BLaER1 (cell line): Measurements from ENCODE around the gene HSBP1.

Source experiments
- H3K27ac ChIP-seq: shearing (Covaris generic); formaldehyde crosslinking; 2 replicates; pipeline ENCODE4 v1.8.1; 2022
- H3K27me3 ChIP-seq: shearing (Covaris generic); formaldehyde crosslinking; 2 replicates; pipeline ENCODE4 v1.8.1; 2022
- H3K36me3 ChIP-seq: shearing (Covaris generic); formaldehyde crosslinking; 2 replicates; pipeline ENCODE4 v1.8.1; 2022
- H3K4me1 ChIP-seq: shearing (Covaris generic); formaldehyde crosslinking; 2 replicates; pipeline ENCODE4 v1.8.1; 2022
- H3K4me2 ChIP-seq: shearing (Covaris generic); formaldehyde crosslinking; 2 replicates; pipeline ENCODE4 v1.8.1; 2022
- H3K4me3 ChIP-seq: shearing (Covaris generic); formaldehyde crosslinking; 2 replicates; pipeline ENCODE4 v1.8.1; 2022
- H3K9ac ChIP-seq: shearing (Covaris generic); formaldehyde crosslinking; 2 replicates; pipeline ENCODE4 v1.8.1; 2022
- H3K9me3 ChIP-seq: shearing (Covaris generic); formaldehyde crosslinking; 2 replicates; pipeline ENCODE4 v1.8.1; 2022
- H4K20me1 ChIP-seq: shearing (Covaris generic); formaldehyde crosslinking; 2 replicates; pipeline ENCODE4 v1.8.1; 2022
- Cebpa-rat ChIP-seq: shearing (Covaris generic); IDR thresholded peaks from 2 replicates; pipeline ENCODE4 v1.8.1; 2022

HSBP1 gene

GRCh38 chr16:83847371-83848225 lies 39.8 kb downstream of the HSBP1 start:
- H3K4me2 ChIP-seq, result no peak overlapping the region
- no peaks in the 10 kb centered on the region for H3K27me3 ChIP-seq
- no peak for TF ChIP-seq Cebpa-rat

DNA sequence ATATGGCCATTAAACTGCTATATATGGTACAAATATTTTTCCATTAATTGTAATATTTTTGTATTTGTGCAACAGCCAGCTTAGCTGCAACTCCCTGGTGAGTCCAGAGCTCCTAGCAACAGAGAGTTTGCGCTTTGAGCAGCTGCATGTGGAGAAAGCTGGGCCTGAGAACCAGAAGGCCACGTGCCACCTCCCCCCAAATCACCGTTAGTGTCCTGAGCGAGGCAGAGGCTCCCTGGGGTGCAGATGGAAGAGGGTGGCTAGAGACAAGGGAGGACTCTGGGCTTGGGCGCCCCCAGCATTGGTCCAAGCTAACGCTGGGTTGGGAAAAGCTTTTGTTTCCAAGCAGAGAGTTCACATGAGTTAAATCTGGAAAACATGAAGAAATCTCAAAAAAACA lies 41.6 kb downstream of the HSBP1 start:
- peaks cover 13% of the 10 kb centered on the region for H3K4me1 ChIP-seq
- H4K20me1 ChIP-seq, result no peaks in the 10 kb centered on the region
- no peak overlapping the region for H3K9ac ChIP-seq
- no peak for TF ChIP-seq Cebpa-rat
- no peaks in the 10 kb centered on the region for H3K27me3 ChIP-seq
- H3K4me2 ChIP-seq, result no peak overlapping the region
- no peaks in the 10 kb centered on the region for H3K36me3 ChIP-seq
- H3K4me3 ChIP-seq, result no peak overlapping the region
- 0 out of 2 replicates have a peak, but pooled peaks cover 4% of the 10 kb centered on the region for H3K9me3 ChIP-seq
- H3K27ac ChIP-seq, result no peak overlapping the region

More at GRCh38 chr16:83847371-83848225, 39.8 kb downstream of the HSBP1 start:
- Histone ChIP-seq H3K4me1 (peaks cover 23% of the 10 kb centered on the region), H3K9me3 (0 out of 2 replicates have a peak, but pooled peaks cover 4% of the 10 kb centered on the region), H4K20me1 (no peaks in the 10 kb centered on the region), H3K9ac (no peak overlapping the region), H3K4me3 (no peak overlapping the region), H3K36me3 (no peaks in the 10 kb centered on the region), H3K27ac (no peak overlapping the region)

- H3K4me2 ChIP-seq, result no peak overlapping the region
- H3K9ac ChIP-seq, result no peak overlapping the region
- no peaks in the 10 kb centered on the region for H4K20me1 ChIP-seq
- no peak for TF ChIP-seq Cebpa-rat
- no peak overlapping the region for H3K27ac ChIP-seq
- no peaks in the 10 kb centered on the region for H3K9me3 ChIP-seq
- H3K4me3 ChIP-seq, result no peak overlapping the region
- H3K4me1 ChIP-seq, result peaks cover 12% of the 10 kb centered on the region
- H3K36me3 ChIP-seq, result no peaks in the 10 kb centered on the region
- H3K27me3 ChIP-seq, result no peaks in the 10 kb centered on the region
Measured at GRCh38 chr16:83850947-83851346, 43.2 kb downstream of the HSBP1 start.

DNA sequence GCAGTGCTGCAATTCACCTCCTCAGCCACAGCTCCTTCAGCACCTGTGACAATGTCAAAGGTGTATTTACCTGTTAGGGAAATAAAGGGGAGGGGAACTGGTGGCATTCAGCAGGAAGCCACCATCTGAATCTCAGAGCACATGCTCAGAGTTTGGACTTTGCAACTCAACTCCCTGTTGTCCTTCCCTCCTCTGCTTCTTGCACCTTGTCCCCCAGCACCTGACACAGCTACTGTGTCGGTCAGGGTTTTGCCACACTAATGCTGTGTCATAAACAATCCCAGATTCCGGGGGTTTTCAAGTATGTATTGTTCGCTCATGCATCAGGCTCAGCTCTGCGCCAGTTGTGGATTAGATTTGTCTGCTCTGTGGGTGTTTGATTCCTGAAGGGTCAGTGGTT lies 43.7 kb downstream of the HSBP1 start:
- Histone ChIP-seq H3K9me3 (no peaks in the 10 kb centered on the region), H4K20me1 (no peaks in the 10 kb centered on the region), H3K27ac (no peak overlapping the region), H3K27me3 (no peaks in the 10 kb centered on the region), H3K4me2 (no peak overlapping the region), H3K4me1 (peaks cover 12% of the 10 kb centered on the region), H3K4me3 (no peak overlapping the region), H3K36me3 (no peaks in the 10 kb centered on the region), H3K9ac (no peak overlapping the region)
- no peak for TF ChIP-seq Cebpa-rat

GRCh38 chr16:83852774-83853173 lies 45.0 kb downstream of the HSBP1 start:
- H3K4me3 ChIP-seq, result no peak overlapping the region
- no peaks in the 10 kb centered on the region for H4K20me1 ChIP-seq
- TF ChIP-seq Cebpa-rat, result no peak
- H3K9ac ChIP-seq, result no peak overlapping the region
- H3K4me1 ChIP-seq, result peaks cover 12% of the 10 kb centered on the region
- no peak overlapping the region for H3K27ac ChIP-seq
- no peaks in the 10 kb centered on the region for H3K27me3 ChIP-seq
- peak overlapping the region; percentile 66 for H3K4me2 ChIP-seq
- no peaks in the 10 kb centered on the region for H3K36me3 ChIP-seq
- H3K9me3 ChIP-seq, result no peaks in the 10 kb centered on the region

DNA sequence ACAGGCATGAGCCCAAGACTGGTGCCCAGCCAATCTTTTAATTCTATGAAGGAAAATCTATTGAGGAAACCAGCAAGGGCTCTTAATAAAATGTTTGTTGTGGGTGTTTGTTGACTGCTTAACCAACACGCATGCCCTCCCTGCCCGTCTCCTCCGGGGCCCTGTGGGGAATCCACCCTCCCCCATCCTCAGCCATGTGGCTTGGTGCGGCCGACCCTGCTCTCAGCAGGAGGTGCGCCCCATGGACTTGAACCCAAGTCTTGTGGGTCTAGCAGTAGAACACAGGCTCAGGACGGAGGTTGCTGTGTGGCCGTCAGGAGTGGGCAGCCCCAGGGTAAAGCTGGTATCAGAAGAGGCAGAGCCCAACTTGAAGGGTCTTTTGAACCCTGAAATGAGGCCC lies 46.1 kb downstream of the HSBP1 start:
- Histone ChIP-seq H3K4me2 (no peak overlapping the region), H3K36me3 (no peaks in the 10 kb centered on the region), H3K9me3 (no peaks in the 10 kb centered on the region), H3K27me3 (no peaks in the 10 kb centered on the region), H4K20me1 (no peaks in the 10 kb centered on the region), H3K4me1 (peaks cover 12% of the 10 kb centered on the region), H3K9ac (no peak overlapping the region), H3K4me3 (no peak overlapping the region), H3K27ac (no peak overlapping the region)
- TF ChIP-seq Cebpa-rat, result no peak

DNA sequence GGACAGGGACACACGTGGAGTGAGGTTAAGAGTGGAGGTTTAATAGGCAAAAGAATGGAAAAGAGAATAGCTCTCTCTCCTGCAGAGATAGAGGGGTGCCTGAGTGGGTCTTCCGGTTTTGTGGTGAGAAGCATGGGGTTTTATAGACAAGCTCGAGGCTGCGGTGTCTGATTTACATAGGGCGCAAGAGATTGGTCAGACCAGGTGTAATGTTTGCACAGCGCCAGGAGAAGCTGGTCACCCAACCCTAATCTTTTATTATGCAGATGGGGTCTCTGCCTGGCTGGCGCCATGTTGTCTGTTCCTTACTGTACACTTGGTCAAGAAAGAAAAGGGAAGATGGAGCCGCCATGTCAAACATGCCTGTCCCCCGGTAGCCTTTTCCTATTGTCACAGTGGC lies 46.6 kb downstream of the HSBP1 start:
- Histone ChIP-seq H3K27ac (no peak overlapping the region), H4K20me1 (no peaks in the 10 kb centered on the region), H3K9ac (no peak overlapping the region), H3K4me3 (no peak overlapping the region), H3K27me3 (no peaks in the 10 kb centered on the region), H3K36me3 (no peaks in the 10 kb centered on the region), H3K4me1 (peaks cover 12% of the 10 kb centered on the region), H3K9me3 (no peaks in the 10 kb centered on the region), H3K4me2 (no peak overlapping the region)
- no peak for TF ChIP-seq Cebpa-rat

GRCh38 chr16:83856792-83857191 lies 49.0 kb downstream of the HSBP1 start:
- Histone ChIP-seq H3K4me1 (peaks cover 12% of the 10 kb centered on the region), H3K4me2 (no peak overlapping the region), H3K4me3 (no peak overlapping the region), H3K27me3 (no peaks in the 10 kb centered on the region), H3K9ac (no peak overlapping the region), H3K36me3 (no peaks in the 10 kb centered on the region), H3K27ac (no peak overlapping the region), H4K20me1 (no peaks in the 10 kb centered on the region), H3K9me3 (no peaks in the 10 kb centered on the region)
- TF ChIP-seq Cebpa-rat, result no peak

GRCh38 chr16:83859265-83859664 lies 51.5 kb downstream of the HSBP1 start:
- Histone ChIP-seq H3K27ac (no peak overlapping the region), H3K27me3 (no peaks in the 10 kb centered on the region), H3K4me1 (no peaks in the 10 kb centered on the region), H3K4me2 (no peak overlapping the region), H4K20me1 (no peaks in the 10 kb centered on the region), H3K36me3 (no peaks in the 10 kb centered on the region), H3K9me3 (peaks cover 10% of the 10 kb centered on the region), H3K4me3 (no peak overlapping the region), H3K9ac (no peak overlapping the region)
- no peak for TF ChIP-seq Cebpa-rat

DNA sequence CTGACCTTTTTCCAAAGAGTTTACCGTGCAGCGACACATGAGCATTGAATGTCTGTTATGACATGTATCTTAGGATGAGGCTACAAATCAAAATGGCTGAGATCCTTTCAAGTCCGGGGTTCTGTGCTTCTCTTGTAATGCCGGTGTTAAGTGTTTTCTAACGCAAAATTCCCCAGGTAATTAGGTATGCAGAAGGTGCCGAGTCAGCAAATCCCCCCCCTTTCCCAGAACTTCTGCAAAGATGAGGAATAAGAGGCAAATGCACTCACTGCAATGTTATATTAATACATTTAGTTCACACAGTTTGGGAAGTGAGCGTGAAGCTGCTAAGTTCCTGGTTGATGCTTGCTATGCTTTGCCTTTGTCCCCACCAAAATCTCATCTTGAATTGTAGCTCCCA lies 54.9 kb downstream of the HSBP1 start:
- H3K36me3 ChIP-seq, result no peaks in the 10 kb centered on the region
- H3K27me3 ChIP-seq, result no peaks in the 10 kb centered on the region
- no peak overlapping the region for H3K27ac ChIP-seq
- no peak overlapping the region for H3K4me3 ChIP-seq
- no peak for TF ChIP-seq Cebpa-rat
- no peaks in the 10 kb centered on the region for H4K20me1 ChIP-seq
- H3K9ac ChIP-seq, result no peak overlapping the region
- H3K4me2 ChIP-seq, result no peak overlapping the region
- H3K4me1 ChIP-seq, result peaks cover 11% of the 10 kb centered on the region
- peaks cover 17% of the 10 kb centered on the region for H3K9me3 ChIP-seq
